HepG2 (cell line): ENCODE measurements around the gene PDCD11. TPM values are rescaled to one million over a fixed set of nuclear protein-coding genes. Genes with fewer than 3 reads are reported as not detected.

Source experiments
- ATAC-seq: fragments of 200-7000 bp; cut with Tn5 transposase; 3 replicates; pipeline ENCODE4 v1.9.1; 2020; ENCODE audit warnings: mild to moderate bottlenecking, moderate library complexity
- BruUV-seq: library from RNA; stranded (reverse); fragments of 400-500 nt; replicated peaks from 2 replicates; lab custom pipeline; 2021; lab: Mats Ljungman, UMichigan
- CTCF ChIA-PET: fragments of 300-600 bp; formaldehyde crosslinking; extraction: SDS; loops from one replicate; lab custom pipeline; 2021; ENCODE audit warnings: low total read pairs, inconsistent platforms, low intra/inter-chr PET ratio; lab: Yijun Ruan, JAX
- POLR2A ChIA-PET: fragments of 350-600 bp; sonication (Branson Sonifier 250); formaldehyde crosslinking; loops from one replicate; lab custom pipeline; 2020; ENCODE audit warnings: antibody characterized with exemption, inconsistent platforms; lab: Yijun Ruan, JAX
- DNase-seq: peaks from one replicate; pipeline ENCODE4 v3.0.0-alpha.2; 2015; ENCODE audit warnings: low spot score
- FAIRE-seq: peaks from 3 replicates; lab custom pipeline; 2011; peaks lifted over from hg19 to GRCh38; lab: Jason Lieb, UNC
- H2AFZ ChIP-seq: one replicate; pipeline ENCODE4 v1.6.1; 2011; ENCODE audit warnings: low read length, inconsistent platforms
- H3K27ac ChIP-seq: fragments of 300-600 bp; 3 replicates; pipeline ENCODE4 v1.8.0; 2011; ENCODE audit warnings: mixed run types, mild to moderate bottlenecking, mixed read lengths, low read length, inconsistent platforms; ENCODE audit not compliant: insufficient read depth; ENCODE audit errors: extremely low read length
- H3K27me3 ChIP-seq, 2 experiments: fragments of 200-600 bp in 1 of 2; 2 replicates in 1 of 2; 3 replicates in 1 of 2; pipeline versions ENCODE4 v1.6.0 to v1.8.0; 2011; ENCODE audit warnings: low read length in 2 of 2, mild to moderate bottlenecking in 2 of 2, moderate library complexity in 2 of 2, inconsistent platforms in 1 of 2; ENCODE audit not compliant: insufficient read depth in 2 of 2, control insufficient read depth in 1 of 2
- H3K36me3 ChIP-seq, 2 experiments: fragments of 200-600 bp in 1 of 2; replicated peaks in 1 of 2; 2 replicates in 1 of 2; 3 replicates in 1 of 2; pipeline versions ENCODE4 v1.5.1 to v1.8.0; 2011; ENCODE audit warnings: low read length in 2 of 2, inconsistent platforms in 1 of 2; ENCODE audit not compliant: insufficient read depth in 2 of 2, control insufficient read depth in 1 of 2
- H3K4me1 ChIP-seq: 2 replicates; pipeline ENCODE4 v1.5.1; 2012; ENCODE audit warnings: low read length, inconsistent platforms; ENCODE audit not compliant: insufficient read depth
- H3K4me2 ChIP-seq: 2 replicates; pipeline ENCODE4 v1.6.0; 2011; ENCODE audit warnings: low read depth, low read length, inconsistent platforms
- H3K4me3 ChIP-seq, 3 experiments: fragments of 200-600 bp in 1 of 3; sonication (generic), shearing (Covaris generic) in 1 of 3; replicated peaks in 1 of 3; 2 replicates each; pipeline ENCODE4 v1.5.1; 2011 to 2016; ENCODE audit warnings: low read length in 3 of 3, inconsistent platforms in 2 of 3, low read depth in 2 of 3, mild to moderate bottlenecking in 2 of 3, control low read depth in 1 of 3, mixed read lengths in 1 of 3; ENCODE audit not compliant: insufficient read depth in 1 of 3
- H3K79me2 ChIP-seq: one replicate; pipeline ENCODE4 v1.6.1; 2011; ENCODE audit warnings: low read length, inconsistent platforms; ENCODE audit not compliant: insufficient read depth
- H3K9ac ChIP-seq: 2 replicates; pipeline ENCODE4 v1.6.0; 2011; ENCODE audit warnings: mild to moderate bottlenecking, low read depth, low read length, inconsistent platforms; ENCODE audit not compliant: insufficient read depth
- H3K9me3 ChIP-seq: 2 replicates; pipeline ENCODE4 v1.5.1; 2012; ENCODE audit warnings: mild to moderate bottlenecking, low read length
- H4K20me1 ChIP-seq: 2 replicates; pipeline ENCODE4 v1.6.0; 2011; ENCODE audit warnings: inconsistent platforms, mild to moderate bottlenecking, low read length, moderate library complexity; ENCODE audit not compliant: insufficient read depth
- BRD4 ChIP-seq: sonication (generic); formaldehyde crosslinking; IDR thresholded peaks from 2 replicates; pipeline ENCODE4 v1.4.0; 2020; ENCODE audit warnings: missing genetic modification reagents
- CBX5 ChIP-seq: sonication (generic); formaldehyde crosslinking; IDR thresholded peaks from 2 replicates; pipeline ENCODE4 v1.4.0; 2020; ENCODE audit warnings: missing genetic modification reagents, borderline replicate concordance
- ERF ChIP-seq: IDR thresholded peaks from 2 replicates; pipeline ENCODE4 v1.6.1; 2018; ENCODE audit warnings: missing biosample characterization, missing genetic modification reagents
- FOXA1 ChIP-seq, 2 experiments: fragments of 450-650 bp in 1 of 2; sonication (generic) in 1 of 2; formaldehyde crosslinking in 1 of 2; IDR thresholded peaks; 2 replicates each; pipeline versions ENCODE4 v1.4.0 to v1.6.1; 2016 to 2020; ENCODE audit warnings: missing genetic modification reagents in 1 of 2
- GATAD2A ChIP-seq: IDR thresholded peaks from 2 replicates; pipeline ENCODE4 v1.6.1; 2016
- GMEB1 ChIP-seq: sonication (generic); formaldehyde crosslinking; IDR thresholded peaks from 2 replicates; pipeline ENCODE4 v1.5.1; 2020; ENCODE audit warnings: missing genetic modification reagents, mild to moderate bottlenecking, borderline replicate concordance
- HMGXB4 ChIP-seq, 2 experiments: sonication (generic) in 1 of 2; formaldehyde crosslinking in 1 of 2; IDR thresholded peaks; 2 replicates each; pipeline versions ENCODE4 v1.4.0 to v1.6.1; 2018 to 2020; ENCODE audit warnings: missing genetic modification reagents in 2 of 2, borderline replicate concordance in 1 of 2, low read depth in 1 of 2, mild to moderate bottlenecking in 1 of 2, missing biosample characterization in 1 of 2
- KLF9 ChIP-seq: IDR thresholded peaks from 2 replicates; pipeline ENCODE4 v1.6.1; 2016; ENCODE audit warnings: low read depth
- NCOA5 ChIP-seq: sonication (generic); formaldehyde crosslinking; IDR thresholded peaks from 2 replicates; pipeline ENCODE4 v1.4.0; 2020; ENCODE audit warnings: missing genetic modification reagents
- SALL1 ChIP-seq: sonication (generic); formaldehyde crosslinking; IDR thresholded peaks from 2 replicates; pipeline ENCODE4 v1.8.0; 2022; ENCODE audit warnings: mild to moderate bottlenecking, missing genetic modification reagents
- SAP130 ChIP-seq: IDR thresholded peaks from 2 replicates; pipeline ENCODE4 v1.6.1; 2016; ENCODE audit warnings: low read depth
- SMAD9 ChIP-seq: sonication (generic); formaldehyde crosslinking; IDR thresholded peaks from 2 replicates; pipeline ENCODE4 v1.5.1; 2020; ENCODE audit warnings: mild to moderate bottlenecking, missing genetic modification reagents
- SPEN ChIP-seq: sonication (generic); formaldehyde crosslinking; IDR thresholded peaks from 2 replicates; pipeline ENCODE4 v1.5.1; 2020; ENCODE audit warnings: low read depth, mild to moderate bottlenecking, missing genetic modification reagents
- STAG1 ChIP-seq: sonication (generic); formaldehyde crosslinking; IDR thresholded peaks from 2 replicates; pipeline ENCODE4 v1.4.0; 2020; ENCODE audit warnings: missing genetic modification reagents
- TBX2 ChIP-seq: sonication (generic); formaldehyde crosslinking; IDR thresholded peaks from 2 replicates; pipeline ENCODE4 v1.5.0; 2020; ENCODE audit warnings: missing genetic modification reagents, mild to moderate bottlenecking, borderline replicate concordance
- ZNF280B ChIP-seq: sonication (generic); formaldehyde crosslinking; IDR thresholded peaks from 2 replicates; pipeline ENCODE4 v1.5.0; 2020; ENCODE audit warnings: missing genetic modification reagents, mild to moderate bottlenecking, borderline replicate concordance
- ZNF331 ChIP-seq: sonication (generic); formaldehyde crosslinking; IDR thresholded peaks from 2 replicates; pipeline ENCODE4 v1.4.0; 2020; ENCODE audit warnings: missing genetic modification reagents
- WGBS: methylation state at CpG from one replicate; pipeline ENCODE4 v1.1.6; 2017; ENCODE audit warnings: low lambda C conversion rate; 5-methylcytosine and 5-hydroxymethylcytosine counted together
- in situ Hi-C: cut with HindIII; loops from 2 replicates; pipeline ENCODE4 v1.10.0; 2017; ENCODE audit warnings: low pct_unique_long_range_greater_than_20kb; ENCODE audit not compliant: extremely low pct_ligation_motif_present
- intact Hi-C: fragments of 100-400 bp; cut with micrococcal nuclease; formaldehyde crosslinking; loops from one replicate; pipeline ENCODE4 v1.10.0; 2022; ENCODE audit not compliant: unreplicated experiment
- polyA plus RNA-seq, 8 experiments: library from polyadenylated mRNA; depleted of rRNA in 3 of 8; stranded (reverse) in 7 of 8; unstranded in 1 of 8; fragments of >200 nt; fragmentation: Illumina TruSeq in 4 of 8; extraction: Trizol in 4 of 8; gene quantifications; 2 replicates each; pipeline versions ENCODE4 v1.2.1 to v1.2.3, GENCODE V29; 2011 to 2016; ENCODE audit warnings: low read depth in 4 of 8, missing spikeins in 1 of 8, mixed read lengths in 1 of 8; ENCODE audit not compliant: insufficient read depth in 1 of 8
- total RNA-seq, 5 experiments: library from RNA; depleted of rRNA; stranded (reverse); fragments of >200 nt; fragmentation: Illumina TruSeq; extraction: Trizol; gene quantifications; 2 replicates each; pipeline ENCODE4 v1.2.3, GENCODE V29; 2016; ENCODE audit warnings: low read depth in 1 of 5

The PDCD11 gene
- total and polyA plus RNA-seq, 2 of the 13 experiments (the other 11 are each of a cell fraction or from before 2014, with no cell fraction given): 12.8 to 52.8 TPM

GRCh38 chr10:103480521-103480920 lies 84.1 kb downstream of the PDCD11 start (continued):
- TF ChIP-seq NCOA5 (CRISPR knock-in tag): no peak

- CTCF ChIA-PET: interaction anchor here (0.9 to 1.4 kb wide), 2 partner anchors 66 to 111 kb away, joined by 3 to 7 read pairs; no protein-coding TSS in a partner anchor
- peak overlapping the region; percentile 50; the same call in 1 of the 2 replicates for H3K9ac ChIP-seq
- ATAC-seq: peak; percentile 89
- DNase-seq: peak; percentile 74
- BruUV-seq: no TSS peak
- intact Hi-C loops (loop anchor here (1.0 to 10.0 kb wide), 2 partner anchors 66 to 113 kb away; no protein-coding TSS in a partner anchor), in situ Hi-C loops (loop anchor here (5.0 kb wide), 1 partner anchor 65 kb away; no protein-coding TSS in a partner anchor)
- peaks cover 18% of the 10 kb centered on the region; the same call in 1 of the 2 replicates for H3K4me1 ChIP-seq
- POLR2A ChIA-PET: no interaction called here
- H3K27ac ChIP-seq: peak overlapping the region; percentile 26
- no peaks in the 10 kb centered on the region for H3K36me3 ChIP-seq
- no peaks in the 10 kb centered on the region for H3K9me3 ChIP-seq
- FAIRE-seq: peak; percentile 72
- H3K4me3 ChIP-seq: peak overlapping the region in 2 of 3 experiments; percentile 8 to 57; a peak in 4 of 6 replicates
- H4K20me1 ChIP-seq: no peaks in the 10 kb centered on the region
- under 1% methylated on average over 12 of the region's 12 CpGs for WGBS
- H3K4me2 ChIP-seq: peak overlapping the region; percentile 81
- H3K79me2 ChIP-seq: no peaks in the 10 kb centered on the region
- peak overlapping the region; percentile 49 for H2AFZ ChIP-seq
- H3K27me3 ChIP-seq: peaks cover 4 to 21% of the 10 kb centered on the region in 2 experiments
- TF ChIP-seq ERF (CRISPR knock-in tag) (peak; percentile 42; the same call in 1 of the 2 replicates), ZNF331 (0 out of 2 replicates have a peak, but pooled peaks have one; percentile 21), KLF9 (no peak), ZNF280B (no peak), SPEN (CRISPR knock-in tag) (0 out of 2 replicates have a peak, but pooled peaks have one; percentile 23), SALL1 (CRISPR knock-in tag) (peak; percentile 51; the same call in 1 of the 2 replicates), GATAD2A (CRISPR knock-in tag) (peak; percentile 29; the same call in 1 of the 2 replicates), STAG1 (CRISPR knock-in tag) (peak; percentile 11; the same call in 1 of the 2 replicates), GMEB1 (CRISPR knock-in tag) (0 out of 2 replicates have a peak, but pooled peaks have one; percentile 28), CBX5 (0 out of 2 replicates have a peak, but pooled peaks have one; percentile 47), TBX2 (0 out of 2 replicates have a peak, but pooled peaks have one; percentile 22), SMAD9 (no peak), BRD4 (CRISPR knock-in tag) (no peak), FOXA1 (IDR thresholded peaks at IDR 0.05) (no peak), FOXA1 (CRISPR knock-in tag; IDR thresholded peaks at IDR 0.05) (peak; percentile 61), HMGXB4 (CRISPR knock-in tag; IDR thresholded peaks at IDR 0.05; ENCODE audit: borderline replicate concordance in 1 of 2, low read depth in 1 of 2) (peak; percentile 62 to 77; a peak in 2 of 4 replicates), SAP130 (CRISPR knock-in tag) (0 out of 2 replicates have a peak, but pooled peaks have one; percentile 16)
These were observed 85.6 kb downstream of the PDCD11 start for GRCh38 chr10:103481974-103482531.
